Hippocampal formation (tissue), 2 donors: ENCODE results near the gene YIPF7.

Source experiments
- DNase-seq, 2 donors: peaks; one replicate each; lab custom pipeline; 2025; lab: John Stamatoyannopoulos, UW

Gene YIPF7

GRCh38 chr4:44623676-44624075 is 27.7 kb downstream of the YIPF7 start:
- DNase-seq, result no peak

- DNase-seq, result no peak
Measured at GRCh38 chr4:44616621-44617020, 34.8 kb downstream of the YIPF7 start.

- no peak for DNase-seq
Measured at GRCh38 chr4:44583393-44583792, 68.0 kb downstream of the YIPF7 start.

- no peak for DNase-seq
Measured at GRCh38 chr4:44580231-44580630, 71.2 kb downstream of the YIPF7 start.

GRCh38 chr4:44578954-44579353 is 72.5 kb downstream of the YIPF7 start:
- no peak for DNase-seq
